ENCODE results near the gene IL4R. TPM values are rescaled to one million over a fixed set of nuclear protein-coding genes. Genes with fewer than 3 reads are reported as not detected.

Gene IL4R
- 64.1 TPM for total RNA-seq

DNA sequence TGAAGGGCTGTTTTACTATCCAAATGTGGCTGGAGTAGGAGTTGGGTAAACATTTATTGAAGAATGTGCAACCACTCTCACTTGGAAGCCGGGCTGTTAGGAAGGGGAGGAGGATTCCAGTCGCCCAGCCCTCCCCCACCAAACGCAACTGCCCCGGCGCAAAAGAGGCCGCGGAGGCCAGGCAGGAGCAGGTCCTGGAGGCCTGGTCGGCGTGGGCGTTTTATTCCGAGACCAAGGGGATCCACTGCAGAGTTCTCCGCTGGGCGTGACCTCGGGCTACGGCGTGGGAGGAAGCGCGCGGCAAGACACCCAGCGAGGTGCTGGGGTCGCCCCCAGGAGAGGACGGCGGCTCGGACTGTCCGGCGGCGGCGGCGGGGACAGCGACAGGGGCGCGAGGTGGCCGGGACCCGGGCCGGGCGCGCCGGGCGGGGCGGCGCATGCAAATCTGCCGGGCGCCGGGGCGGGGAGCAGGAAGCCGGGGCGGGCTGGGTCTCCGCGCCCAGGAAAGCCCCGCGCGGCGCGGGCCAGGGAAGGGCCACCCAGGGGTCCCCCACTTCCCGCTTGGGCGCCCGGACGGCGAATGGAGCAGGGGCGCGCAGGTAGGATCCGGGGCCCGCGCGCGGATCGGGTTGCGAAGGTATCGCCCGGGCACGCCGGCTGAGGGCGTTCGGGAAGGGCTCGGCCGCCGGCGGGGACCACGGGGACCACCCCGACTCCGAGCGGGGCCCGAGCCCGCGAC, at the start of gene IL4R:
TSS of gene IL4R (plus strand) at position 553 of the 739 bp plus-strand sequence. CDS start 26,230 bp downstream, outside the sequence.
- no peaks in the 10 kb centered on the region for H3K27me3 ChIP-seq
- peak within 1 kb of the TSS; percentile 98 for H3K27ac ChIP-seq
- H3K4me3 ChIP-seq: peak within 1 kb of the TSS; percentile 93 to 97
- no peaks in the 10 kb centered on the region for H3K9me3 ChIP-seq
- intact Hi-C loops (cut with DNase I): loop anchor here (5.0 kb wide), 1 partner anchor 54 kb away; no protein-coding TSS in a partner anchor
- no peaks in the 10 kb centered on the region for H3K36me3 ChIP-seq
- TF ChIP-seq, protein P1, sequence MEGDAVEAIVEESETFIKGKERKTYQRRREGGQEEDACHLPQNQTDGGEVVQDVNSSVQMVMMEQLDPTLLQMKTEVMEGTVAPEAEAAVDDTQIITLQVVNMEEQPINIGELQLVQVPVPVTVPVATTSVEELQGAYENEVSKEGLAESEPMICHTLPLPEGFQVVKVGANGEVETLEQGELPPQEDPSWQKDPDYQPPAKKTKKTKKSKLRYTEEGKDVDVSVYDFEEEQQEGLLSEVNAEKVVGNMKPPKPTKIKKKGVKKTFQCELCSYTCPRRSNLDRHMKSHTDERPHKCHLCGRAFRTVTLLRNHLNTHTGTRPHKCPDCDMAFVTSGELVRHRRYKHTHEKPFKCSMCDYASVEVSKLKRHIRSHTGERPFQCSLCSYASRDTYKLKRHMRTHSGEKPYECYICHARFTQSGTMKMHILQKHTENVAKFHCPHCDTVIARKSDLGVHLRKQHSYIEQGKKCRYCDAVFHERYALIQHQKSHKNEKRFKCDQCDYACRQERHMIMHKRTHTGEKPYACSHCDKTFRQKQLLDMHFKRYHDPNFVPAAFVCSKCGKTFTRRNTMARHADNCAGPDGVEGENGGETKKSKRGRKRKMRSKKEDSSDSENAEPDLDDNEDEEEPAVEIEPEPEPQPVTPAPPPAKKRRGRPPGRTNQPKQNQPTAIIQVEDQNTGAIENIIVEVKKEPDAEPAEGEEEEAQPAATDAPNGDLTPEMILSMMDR (IDR thresholded peaks at IDR 0.05): no peak
- TF ChIP-seq POLR2AphosphoS5 (IDR thresholded peaks at IDR 0.05; ENCODE audit: insufficient read depth in 1 of 2, low read depth in 1 of 2) (peak in 1 of 2 donors; percentile 81), POLR2A (IDR thresholded peaks at IDR 0.05) (peak in 1 of 2 donors; percentile 24)
- peaks cover 50% of the 10 kb centered on the region for H3K4me1 ChIP-seq
- no peak for DNase-seq (ENCODE audit: extremely low spot score in 2 of 2)

DNA sequence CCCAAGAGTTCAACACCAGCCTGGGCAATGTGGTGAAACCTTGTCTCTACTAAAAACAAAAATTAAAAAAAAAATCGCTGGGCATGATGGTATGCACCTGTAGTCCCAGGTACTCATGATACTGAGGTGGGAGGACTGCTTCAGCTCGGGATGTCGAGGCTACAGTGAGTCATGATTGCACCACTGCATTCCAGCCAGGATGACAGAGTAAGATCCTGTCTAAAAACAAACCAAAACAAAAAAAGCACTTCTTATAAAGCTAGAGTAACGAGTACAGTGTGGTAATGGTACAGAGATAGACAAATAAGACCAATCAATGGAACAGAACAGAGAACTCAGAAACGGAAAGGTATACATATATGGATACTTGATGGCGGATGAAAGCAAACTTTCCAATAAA, 49.6 kb upstream of the IL4R start:
- Histone ChIP-seq H3K4me3 (no peak overlapping the region), H3K36me3 (no peaks in the 10 kb centered on the region), H3K9me3 (no peaks in the 10 kb centered on the region), H3K27me3 (no peaks in the 10 kb centered on the region), H3K27ac (no peak overlapping the region), H3K4me1 (peaks cover 25% of the 10 kb centered on the region)
- intact Hi-C loops (cut with DNase I): no loop called here
- DNase-seq (ENCODE audit: extremely low spot score in 2 of 2): peak in 1 of 2 donors; percentile 84
- no peak for TF ChIP-seq POLR2A (IDR thresholded peaks at IDR 0.05)
- TF ChIP-seq, protein P1 (IDR thresholded peaks at IDR 0.05): no peak
- TF ChIP-seq POLR2AphosphoS5 (IDR thresholded peaks at IDR 0.05; ENCODE audit: insufficient read depth in 1 of 2, low read depth in 1 of 2): peak in 1 of 2 donors; percentile 18

DNA sequence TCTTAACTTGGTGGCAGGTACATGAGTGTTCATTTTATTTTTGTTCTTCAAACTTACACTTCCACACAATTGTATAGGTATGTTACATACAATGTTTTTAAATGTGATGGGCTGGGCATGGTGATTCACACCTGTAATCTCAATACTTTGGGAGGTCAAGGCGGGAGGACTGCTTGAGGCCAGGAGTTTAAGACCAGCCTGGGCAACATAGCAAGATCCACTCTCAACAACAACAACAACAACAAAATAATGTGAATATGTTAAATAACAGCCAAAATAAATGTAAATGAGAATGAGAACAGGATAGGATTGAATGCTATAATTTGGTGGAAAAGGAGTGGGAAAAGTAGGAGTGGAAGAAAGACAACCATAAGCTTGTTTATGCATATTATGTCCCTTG, 47.8 kb upstream of the IL4R start:
- no peak for DNase-seq (ENCODE audit: extremely low spot score in 2 of 2)
- Histone ChIP-seq H3K9me3 (no peaks in the 10 kb centered on the region), H3K4me3 (no peak overlapping the region), H3K4me1 (peaks cover 22% of the 10 kb centered on the region), H3K27me3 (no peaks in the 10 kb centered on the region), H3K36me3 (no peaks in the 10 kb centered on the region), H3K27ac (no peak overlapping the region)
- intact Hi-C loops (cut with DNase I): no loop called here
- TF ChIP-seq, protein P1 (IDR thresholded peaks at IDR 0.05): no peak
- TF ChIP-seq POLR2AphosphoS5 (IDR thresholded peaks at IDR 0.05; ENCODE audit: insufficient read depth in 1 of 2, low read depth in 1 of 2) (no peak), POLR2A (IDR thresholded peaks at IDR 0.05) (no peak)

DNA sequence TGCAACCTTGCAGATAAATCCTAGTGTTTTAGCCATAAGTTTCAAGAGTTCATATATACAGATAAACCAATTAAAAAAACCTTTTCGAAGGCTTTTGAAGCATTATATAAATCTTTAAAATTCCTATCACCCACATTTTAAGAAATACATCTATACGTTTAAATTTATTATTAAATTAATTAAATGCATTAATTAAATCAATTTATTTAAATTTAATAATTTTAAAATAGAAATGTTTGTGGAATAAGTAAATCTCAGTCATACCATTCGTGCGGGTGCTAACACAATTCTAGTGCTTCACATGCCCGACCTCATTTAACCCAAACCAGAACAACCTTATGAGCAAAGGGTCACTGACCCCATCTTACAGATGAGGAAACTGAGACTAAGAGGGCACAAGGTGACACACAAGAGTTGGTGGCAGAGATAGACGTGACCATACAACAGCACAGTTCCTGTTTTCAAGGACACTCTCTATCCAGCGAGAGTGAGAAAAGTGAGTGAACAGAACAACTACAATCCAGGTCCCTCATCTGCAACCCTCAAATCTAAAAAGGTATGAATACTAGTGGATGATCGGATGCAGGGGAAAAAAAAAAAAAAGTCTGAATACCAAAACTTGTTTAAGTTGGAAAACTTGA, 46.6 kb upstream of the IL4R start:
- H3K4me1 ChIP-seq: peaks cover 22% of the 10 kb centered on the region
- DNase-seq (ENCODE audit: extremely low spot score in 2 of 2): peak in 1 of 2 donors; percentile 69
- no peak overlapping the region for H3K27ac ChIP-seq
- TF ChIP-seq POLR2A (IDR thresholded peaks at IDR 0.05) (no peak), POLR2AphosphoS5 (IDR thresholded peaks at IDR 0.05; ENCODE audit: insufficient read depth in 1 of 2, low read depth in 1 of 2) (no peak)
- TF ChIP-seq, protein P1 (IDR thresholded peaks at IDR 0.05): no peak
- no peaks in the 10 kb centered on the region for H3K36me3 ChIP-seq
- H3K9me3 ChIP-seq: no peaks in the 10 kb centered on the region
- H3K4me3 ChIP-seq: no peak overlapping the region
- no peaks in the 10 kb centered on the region for H3K27me3 ChIP-seq
- intact Hi-C loops (cut with DNase I): no loop called here
